A549 (cell line): ENCODE results near the gene TRIML1. TPM values are rescaled to one million over a fixed set of nuclear protein-coding genes. Genes with fewer than 3 reads are reported as not detected.

Experiments
- ATAC-seq, 2 experiments: fragments of 200-7000 bp in 1 of 2; fragments of >200 bp in 1 of 2; cut with Nextera tagmentation in 1 of 2; cut with Tn5 transposase in 1 of 2; 3 replicates each; pipeline versions ENCODE4 v1.8.0 to v1.9.1; 2018 to 2020; ENCODE audit warnings: mild to moderate bottlenecking in 1 of 2, moderate library complexity in 1 of 2
- CTCF ChIA-PET: fragments of 300-600 bp; sonication (Branson Sonifier 250); formaldehyde crosslinking; extraction: SDS; loops from one replicate; lab custom pipeline; 2021; ENCODE audit warnings: antibody characterized with exemption, inconsistent platforms; lab: Yijun Ruan, JAX
- POLR2A ChIA-PET: fragments of 350-600 bp; formaldehyde crosslinking; extraction: SDS; loops from one replicate; lab custom pipeline; 2021; ENCODE audit warnings: antibody characterized with exemption, inconsistent platforms; lab: Yijun Ruan, JAX
- DNase-seq, 2 experiments: peaks; one replicate each; pipeline versions ENCODE4 v3.0.0 to v3.0.0-alpha.2; 2011 to 2016; ENCODE audit warnings: low read depth in 1 of 2, low spot score in 1 of 2
- FAIRE-seq: peaks from 2 replicates; lab custom pipeline; 2011; peaks lifted over from hg19 to GRCh38; lab: Jason Lieb, UNC
- H3K27ac ChIP-seq, 2 experiments: fragments of >200 bp; sonication (Bioruptor Twin); formaldehyde crosslinking; 3 replicates each; pipeline ENCODE4 v1.5.1; 2016 to 2017
- H3K4me1 ChIP-seq: fragments of >200 bp; sonication (Bioruptor Twin); formaldehyde crosslinking; 3 replicates; pipeline ENCODE4 v1.6.1; 2016
- H3K4me2 ChIP-seq: fragments of >200 bp; sonication (Bioruptor Twin); formaldehyde crosslinking; 3 replicates; pipeline ENCODE4 v1.6.1; 2016
- H3K4me3 ChIP-seq: fragments of >200 bp; sonication (Bioruptor Twin); formaldehyde crosslinking; 3 replicates; pipeline ENCODE4 v1.5.1; 2016
- H3K9me3 ChIP-seq: fragments of >200 bp; sonication (Bioruptor Twin); formaldehyde crosslinking; 3 replicates; pipeline ENCODE4 v1.6.1; 2016
- BHLHE40 ChIP-seq: IDR thresholded peaks from 2 replicates; pipeline ENCODE4 v1.6.1; 2012; ENCODE audit warnings: low read depth, low read length, inconsistent platforms
- CBX2 ChIP-seq: fragments of 200-600 bp; sonication (generic); IDR thresholded peaks from 2 replicates; pipeline ENCODE4 v1.6.1; 2016; ENCODE audit warnings: low read depth, mild to moderate bottlenecking, borderline replicate concordance
- CBX8 ChIP-seq: fragments of 200-600 bp; sonication (generic); IDR thresholded peaks from 2 replicates; pipeline ENCODE4 v1.6.1; 2016
- CEBPB ChIP-seq, 2 experiments: fragments of >200 bp in 1 of 2; sonication (Bioruptor Twin) in 1 of 2; formaldehyde crosslinking in 1 of 2; IDR thresholded peaks; 2 replicates each; pipeline ENCODE4 v1.6.1; 2012 to 2016
- CHD2 ChIP-seq: fragments of 150-350 bp; IDR thresholded peaks from 2 replicates; pipeline ENCODE4 v1.6.1; 2014; ENCODE audit warnings: low read length; ENCODE audit not compliant: partially characterized antibody
- CHD4 ChIP-seq: fragments of 200-600 bp; sonication (generic); IDR thresholded peaks from 2 replicates; pipeline ENCODE4 v1.6.1; 2016; ENCODE audit warnings: antibody characterized with exemption, mild to moderate bottlenecking, borderline replicate concordance
- EHF ChIP-seq: fragments of 250-450 bp; sonication (Bioruptor Pico); IDR thresholded peaks from 2 replicates; pipeline ENCODE4 v1.5.0; 2020; ENCODE audit warnings: mild to moderate bottlenecking
- EHMT2 ChIP-seq: fragments of 200-600 bp; sonication (generic); IDR thresholded peaks from 2 replicates; pipeline ENCODE4 v1.6.1; 2016; ENCODE audit warnings: antibody characterized with exemption, low read depth, mild to moderate bottlenecking, moderate library complexity
- FOSL2 ChIP-seq, 2 experiments: fragments of 450-650 bp in 1 of 2; fragments of >200 bp in 1 of 2; sonication (Bioruptor Twin) in 1 of 2; formaldehyde crosslinking; IDR thresholded peaks; 2 replicates each; pipeline versions ENCODE4 v1.5.0 to v1.6.1; 2016 to 2020; ENCODE audit warnings: mild to moderate bottlenecking in 1 of 2, moderate library complexity in 1 of 2
- GATA3 ChIP-seq: IDR thresholded peaks from 2 replicates; pipeline ENCODE4 v1.6.1; 2012; ENCODE audit warnings: borderline replicate concordance
- HDAC2 ChIP-seq: fragments of 200-600 bp; sonication (generic); IDR thresholded peaks from 2 replicates; pipeline ENCODE4 v1.6.1; 2016
- HES2 ChIP-seq: fragments of >200 bp; sonication (Bioruptor Twin); formaldehyde crosslinking; IDR thresholded peaks from 2 replicates; pipeline ENCODE4 v1.6.1; 2016
- HEYL ChIP-seq: fragments of 250-450 bp; sonication (Bioruptor Pico); IDR thresholded peaks from 2 replicates; pipeline ENCODE4 v1.8.0; 2021; ENCODE audit warnings: mild to moderate bottlenecking, moderate library complexity
- HOXA7 ChIP-seq: fragments of 250-450 bp; sonication (Bioruptor Pico); IDR thresholded peaks from 2 replicates; pipeline ENCODE4 v1.5.0; 2020; ENCODE audit warnings: mild to moderate bottlenecking, moderate library complexity
- HOXB13 ChIP-seq: fragments of 250-450 bp; sonication (Bioruptor Pico); IDR thresholded peaks from 2 replicates; pipeline ENCODE4 v1.5.0; 2020; ENCODE audit warnings: low read depth, mild to moderate bottlenecking, moderate library complexity
- JUNB ChIP-seq: fragments of >200 bp; sonication (Bioruptor Twin); formaldehyde crosslinking; IDR thresholded peaks from 2 replicates; pipeline ENCODE4 v1.6.1; 2016
- KDM1A ChIP-seq: fragments of 200-600 bp; sonication (generic); IDR thresholded peaks from 2 replicates; pipeline ENCODE4 v1.6.1; 2016; ENCODE audit warnings: low read depth, mild to moderate bottlenecking
- KDM5A ChIP-seq: fragments of 200-600 bp; sonication (generic); IDR thresholded peaks from 2 replicates; pipeline ENCODE4 v1.6.1; 2016; ENCODE audit warnings: antibody characterized with exemption, mild to moderate bottlenecking
- MAZ ChIP-seq: fragments of 150-350 bp; IDR thresholded peaks from 2 replicates; pipeline ENCODE4 v1.6.1; 2014; ENCODE audit warnings: antibody characterized with exemption, low read depth, low read length, borderline replicate concordance
- NFE2L2 ChIP-seq: fragments of 150-350 bp; conservative IDR thresholded peaks from 2 replicates; pipeline ENCODE4 v1.6.1; 2014; ENCODE audit warnings: low read length
- POLR2A ChIP-seq: IDR thresholded peaks from 2 replicates; pipeline ENCODE4 v1.6.1; 2012; ENCODE audit warnings: mild to moderate bottlenecking, low read length
- POLR2AphosphoS2 ChIP-seq: conservative IDR thresholded peaks from 2 replicates; pipeline ENCODE4 v1.6.1; 2012; ENCODE audit warnings: low read length, improper control_type of control experiment, inconsistent platforms
- RCOR1 ChIP-seq: fragments of 150-350 bp; IDR thresholded peaks from 2 replicates; pipeline ENCODE4 v1.6.1; 2014; ENCODE audit warnings: antibody characterized with exemption, low read length, low read depth
- TFCP2L1 ChIP-seq: fragments of 250-450 bp; sonication (Bioruptor Pico); IDR thresholded peaks from 2 replicates; pipeline ENCODE4 v1.5.0; 2021; ENCODE audit warnings: mild to moderate bottlenecking
- TP53 ChIP-seq: fragments of 250-450 bp; sonication (Bioruptor Pico); IDR thresholded peaks from 2 replicates; pipeline ENCODE4 v1.5.0; 2021; ENCODE audit warnings: mild to moderate bottlenecking, moderate library complexity
- WGBS: methylation state at CpG from one replicate; pipeline ENCODE4 v1.1.6; 2017; ENCODE audit errors: missing lambda C conversion rate; 5-methylcytosine and 5-hydroxymethylcytosine counted together
- polyA plus RNA-seq, 4 experiments: library from polyadenylated mRNA; depleted of rRNA in 3 of 4; stranded (reverse); fragments of >200 nt; fragmentation: RNase III in 1 of 4; extraction: RNeasy Plus Mini Kit Qiagen cat#74134 plus additional on column Dnase treatment in 1 of 4; gene quantifications; 2 replicates in 3 of 4; 3 replicates in 1 of 4; pipeline ENCODE4 v1.2.3, GENCODE V29; 2011 to 2017
- TF ChIP-seq, protein P1 (sequence below): fragments of >200 bp; sonication (Bioruptor Twin); formaldehyde crosslinking; IDR thresholded peaks from 3 replicates; pipeline ENCODE4 v1.6.1; 2016
- TF ChIP-seq, protein P2 (sequence below): fragments of 250-450 bp; sonication (Bioruptor Pico); IDR thresholded peaks from 2 replicates; pipeline ENCODE4 v1.5.0; 2020; ENCODE audit warnings: low read depth, mild to moderate bottlenecking, moderate library complexity
- TF ChIP-seq, protein P3 (sequence below): fragments of >200 bp; sonication (Bioruptor Twin); formaldehyde crosslinking; IDR thresholded peaks from 3 replicates; pipeline ENCODE4 v1.5.1; 2016

TRIML1 gene
- polyA plus RNA-seq, 2 of the 4 experiments (the other 2 are of a cell fraction), result not detected

DNA sequence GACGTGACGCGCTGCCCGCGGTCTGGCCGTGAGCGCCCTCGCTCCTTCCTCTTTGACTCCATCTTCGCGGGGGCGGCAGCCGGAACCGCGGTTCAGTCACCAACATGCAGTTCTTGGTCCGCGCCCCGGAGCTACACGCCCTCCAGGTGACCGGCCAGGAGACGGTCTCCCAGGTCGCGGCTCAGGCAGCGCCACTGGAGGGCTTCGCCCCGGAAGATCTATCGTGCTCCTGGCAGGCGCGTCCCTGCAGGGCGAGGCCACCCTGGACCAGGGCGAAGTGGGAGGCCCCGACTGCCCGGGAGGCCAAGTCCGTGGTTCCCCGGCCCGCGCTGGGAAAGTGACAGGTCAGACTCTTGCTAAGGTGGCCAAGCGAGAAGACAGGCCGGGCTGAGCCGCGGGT lies 32.8 kb upstream of the TRIML1 start:
- ATAC-seq (no peak), DNase-seq (no peak)
- H3K9me3 ChIP-seq, result no peaks in the 10 kb centered on the region; the same call in 2 of the 3 replicates
- H3K4me3 ChIP-seq, result no peak overlapping the region
- TF ChIP-seq HOXB13 (CRISPR knock-in tag), result no peak
- no peak for TF ChIP-seq EHMT2
- TF ChIP-seq CBX8, result no peak
- TF ChIP-seq KDM1A, result no peak
- TF ChIP-seq NFE2L2, result no peak
- no peak for TF ChIP-seq KDM5A
- no peak for TF ChIP-seq POLR2AphosphoS2
- no peak for TF ChIP-seq TFCP2L1 (CRISPR knock-in tag)
- no peak for TF ChIP-seq HDAC2
- TF ChIP-seq JUNB, result no peak
- no peak for TF ChIP-seq TP53
- TF ChIP-seq, protein P1, sequence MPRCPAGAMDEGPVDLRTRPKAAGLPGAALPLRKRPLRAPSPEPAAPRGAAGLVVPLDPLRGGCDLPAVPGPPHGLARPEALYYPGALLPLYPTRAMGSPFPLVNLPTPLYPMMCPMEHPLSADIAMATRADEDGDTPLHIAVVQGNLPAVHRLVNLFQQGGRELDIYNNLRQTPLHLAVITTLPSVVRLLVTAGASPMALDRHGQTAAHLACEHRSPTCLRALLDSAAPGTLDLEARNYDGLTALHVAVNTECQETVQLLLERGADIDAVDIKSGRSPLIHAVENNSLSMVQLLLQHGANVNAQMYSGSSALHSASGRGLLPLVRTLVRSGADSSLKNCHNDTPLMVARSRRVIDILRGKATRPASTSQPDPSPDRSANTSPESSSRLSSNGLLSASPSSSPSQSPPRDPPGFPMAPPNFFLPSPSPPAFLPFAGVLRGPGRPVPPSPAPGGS, result no peak
- TF ChIP-seq CBX2, result no peak
- no peak for TF ChIP-seq RCOR1
- no peak for TF ChIP-seq EHF
- TF ChIP-seq CHD2, result no peak
- TF ChIP-seq POLR2A, result no peak
- TF ChIP-seq, all 56 proteins: peak for 0
- POLR2A ChIA-PET, result no interaction called here
- Histone ChIP-seq H3K4me2 (no peak overlapping the region), H3K4me1 (peaks cover 40% of the 10 kb centered on the region), H3K27ac (peak overlapping the region; percentile 90 to 93; a peak in 4 of 6 replicates)
- WGBS, result 97% methylated on average over 31 of the region's 40 CpGs
- CTCF ChIA-PET, result no interaction called here
- FAIRE-seq, result no peak

- Histone ChIP-seq H3K9me3 (no peaks in the 10 kb centered on the region; the same call in 2 of the 3 replicates), H3K27ac (peak overlapping the region; percentile 90 to 93), H3K4me1 (peaks cover 47% of the 10 kb centered on the region), H3K4me3 (peak overlapping the region; percentile 52), H3K4me2 (peak overlapping the region; percentile 72)
- peak; percentile 32 to 56; a peak in 4 of 6 replicates for ATAC-seq
- no peak for FAIRE-seq
- 23% methylated on average over 10 of the region's 10 CpGs for WGBS
- TF ChIP-seq POLR2AphosphoS2, result no peak
- TF ChIP-seq HES2, result no peak
- no peak for TF ChIP-seq TFCP2L1 (CRISPR knock-in tag)
- no peak for TF ChIP-seq JUNB
- ChIA-PET POLR2A (interaction anchor here (1.5 kb wide), 1 partner anchor 70 kb away, joined by 3 read pairs; no protein-coding TSS in a partner anchor), CTCF (interaction anchor here (0.9 kb wide), 1 partner anchor 1159 kb away, joined by 3 read pairs; no protein-coding TSS in a partner anchor)
- DNase-seq, result peak; percentile 15 to 71
These were observed 31.1 kb upstream of the TRIML1 start for GRCh38 chr4:188107931-188108843.

DNA sequence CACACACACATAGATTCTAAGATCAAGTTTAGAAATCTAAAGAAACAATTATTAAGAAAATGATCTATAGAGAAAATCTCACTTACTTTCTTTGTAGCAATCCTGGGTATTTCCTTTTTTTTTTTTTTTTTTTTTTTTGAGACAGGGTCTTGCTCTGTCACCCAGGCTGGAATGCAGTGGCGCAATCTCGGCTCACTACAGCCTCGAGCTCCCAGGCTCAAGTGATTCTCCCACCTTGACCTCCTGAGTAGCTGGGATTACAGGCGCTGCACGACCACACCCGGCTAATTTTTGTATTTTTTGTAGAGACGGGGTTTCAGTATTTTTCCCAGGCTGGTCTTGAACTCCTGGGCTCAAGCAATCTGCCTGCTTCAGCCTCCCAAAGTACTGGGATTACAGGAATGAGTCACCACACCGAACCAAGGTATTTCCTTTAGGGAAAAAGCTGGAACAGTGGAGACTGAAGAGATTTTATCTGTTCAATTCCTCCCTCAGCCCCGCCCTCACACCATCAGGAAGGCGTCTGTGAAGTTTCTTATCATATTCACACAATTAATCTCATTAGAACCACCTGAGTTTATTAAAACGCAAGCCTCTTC lies 30.0 kb upstream of the TRIML1 start, which contains the start of gene TRIML2:
TRIML2 (minus strand) TSS at position 447 of the 599 bp plus-strand sequence. CDS start 4,235 bp downstream, outside the sequence.
- POLR2A ChIA-PET, result interaction anchor here (0.7 to 1.1 kb wide), 2 partner anchors 9 to 501 kb away, joined by 3 to 6 read pairs; no protein-coding TSS in a partner anchor
- Histone ChIP-seq H3K4me2 (peak within 1 kb of the TSS; percentile 72), H3K4me1 (peaks cover 47% of the 10 kb centered on the region), H3K27ac (peak within 1 kb of the TSS; percentile 90 to 93), H3K4me3 (peak within 1 kb of the TSS; percentile 52), H3K9me3 (no peaks in the 10 kb centered on the region; the same call in 2 of the 3 replicates)
- TF ChIP-seq BHLHE40 (no peak), NFE2L2 (no peak), HOXA7 (CRISPR knock-in tag) (no peak), MAZ (no peak), JUNB (no peak), CBX8 (no peak), CHD4 (no peak), GATA3 (peak; percentile 81; the same call in 1 of the 2 replicates), CEBPB (IDR thresholded peaks at IDR 0.05) (peak; percentile 62 to 77; a peak in 2 of 4 replicates), FOSL2 (IDR thresholded peaks at IDR 0.05) (peak; percentile 46; the same call in 1 of the 2 replicates), FOSL2 (CRISPR knock-in tag; IDR thresholded peaks at IDR 0.05) (peak; percentile 87), HEYL (CRISPR knock-in tag) (no peak), EHMT2 (no peak)
- TF ChIP-seq, protein P2, sequence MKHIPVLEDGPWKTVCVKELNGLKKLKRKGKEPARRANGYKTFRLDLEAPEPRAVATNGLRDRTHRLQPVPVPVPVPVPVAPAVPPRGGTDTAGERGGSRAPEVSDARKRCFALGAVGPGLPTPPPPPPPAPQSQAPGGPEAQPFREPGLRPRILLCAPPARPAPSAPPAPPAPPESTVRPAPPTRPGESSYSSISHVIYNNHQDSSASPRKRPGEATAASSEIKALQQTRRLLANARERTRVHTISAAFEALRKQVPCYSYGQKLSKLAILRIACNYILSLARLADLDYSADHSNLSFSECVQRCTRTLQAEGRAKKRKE (CRISPR knock-in tag), result no peak
- TF ChIP-seq, protein P3, sequence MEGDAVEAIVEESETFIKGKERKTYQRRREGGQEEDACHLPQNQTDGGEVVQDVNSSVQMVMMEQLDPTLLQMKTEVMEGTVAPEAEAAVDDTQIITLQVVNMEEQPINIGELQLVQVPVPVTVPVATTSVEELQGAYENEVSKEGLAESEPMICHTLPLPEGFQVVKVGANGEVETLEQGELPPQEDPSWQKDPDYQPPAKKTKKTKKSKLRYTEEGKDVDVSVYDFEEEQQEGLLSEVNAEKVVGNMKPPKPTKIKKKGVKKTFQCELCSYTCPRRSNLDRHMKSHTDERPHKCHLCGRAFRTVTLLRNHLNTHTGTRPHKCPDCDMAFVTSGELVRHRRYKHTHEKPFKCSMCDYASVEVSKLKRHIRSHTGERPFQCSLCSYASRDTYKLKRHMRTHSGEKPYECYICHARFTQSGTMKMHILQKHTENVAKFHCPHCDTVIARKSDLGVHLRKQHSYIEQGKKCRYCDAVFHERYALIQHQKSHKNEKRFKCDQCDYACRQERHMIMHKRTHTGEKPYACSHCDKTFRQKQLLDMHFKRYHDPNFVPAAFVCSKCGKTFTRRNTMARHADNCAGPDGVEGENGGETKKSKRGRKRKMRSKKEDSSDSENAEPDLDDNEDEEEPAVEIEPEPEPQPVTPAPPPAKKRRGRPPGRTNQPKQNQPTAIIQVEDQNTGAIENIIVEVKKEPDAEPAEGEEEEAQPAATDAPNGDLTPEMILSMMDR, result no peak
- no peak for FAIRE-seq
- peak; percentile 32 to 77 for DNase-seq
- WGBS, result 16% methylated on average over 7 of the region's 11 CpGs
- ATAC-seq, result peak; percentile 55 to 77; a peak in 4 of 6 replicates
- CTCF ChIA-PET, result no interaction called here
